GM06990 (cell line): Measurements from ENCODE around the gene MOSMO.

Source experiments
- DNase-seq: peaks from one replicate; pipeline ENCODE4 v3.0.0-alpha.2; 2011; ENCODE audit not compliant: insufficient read length; ENCODE audit errors: extremely low read depth
- H3K27me3 ChIP-seq: replicated peaks from 2 replicates; pipeline ENCODE4 v1.6.0; 2011; ENCODE audit warnings: low read length; ENCODE audit not compliant: control insufficient read depth, insufficient read depth
- H3K36me3 ChIP-seq: 2 replicates; pipeline ENCODE4 v1.5.1; 2011; ENCODE audit warnings: low read length; ENCODE audit not compliant: control insufficient read depth, insufficient read depth
- H3K4me3 ChIP-seq: replicated peaks from 2 replicates; pipeline ENCODE4 v1.5.1; 2011; ENCODE audit warnings: low read depth, mild to moderate bottlenecking, control low read depth, low read length
- TF ChIP-seq, protein P1 (sequence below): IDR thresholded peaks from 2 replicates; pipeline ENCODE4 v1.5.1; 2011; ENCODE audit warnings: low read length, control low read depth, mild to moderate bottlenecking, inconsistent platforms; ENCODE audit not compliant: insufficient read depth, poor library complexity, severe bottlenecking

Gene MOSMO

DNA sequence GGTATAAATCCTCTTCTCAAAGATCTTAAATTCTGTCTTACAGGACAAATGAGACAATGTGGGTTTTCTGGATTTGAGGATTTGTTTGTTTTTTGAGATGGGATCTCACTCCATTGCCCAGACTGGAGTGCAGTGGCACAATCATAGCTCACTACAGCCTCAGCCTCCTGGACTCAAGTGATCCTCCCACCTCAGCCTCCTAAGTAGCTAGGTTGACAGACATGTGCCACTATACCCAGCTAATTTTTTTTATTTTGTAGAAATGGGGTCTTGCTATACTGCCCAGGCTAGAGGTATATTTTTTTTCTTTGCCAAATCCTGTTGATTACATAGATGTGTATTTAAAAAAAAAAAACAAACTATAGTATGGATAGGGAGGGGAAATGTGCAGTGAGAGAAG lies 122.6 kb downstream of the MOSMO start:
- Histone ChIP-seq H3K27me3 (no peaks in the 10 kb centered on the region; the same call in none of the 2 replicates), H3K4me3 (no peak overlapping the region), H3K36me3 (no peaks in the 10 kb centered on the region)
- DNase-seq, result no peak
- TF ChIP-seq, protein P1, sequence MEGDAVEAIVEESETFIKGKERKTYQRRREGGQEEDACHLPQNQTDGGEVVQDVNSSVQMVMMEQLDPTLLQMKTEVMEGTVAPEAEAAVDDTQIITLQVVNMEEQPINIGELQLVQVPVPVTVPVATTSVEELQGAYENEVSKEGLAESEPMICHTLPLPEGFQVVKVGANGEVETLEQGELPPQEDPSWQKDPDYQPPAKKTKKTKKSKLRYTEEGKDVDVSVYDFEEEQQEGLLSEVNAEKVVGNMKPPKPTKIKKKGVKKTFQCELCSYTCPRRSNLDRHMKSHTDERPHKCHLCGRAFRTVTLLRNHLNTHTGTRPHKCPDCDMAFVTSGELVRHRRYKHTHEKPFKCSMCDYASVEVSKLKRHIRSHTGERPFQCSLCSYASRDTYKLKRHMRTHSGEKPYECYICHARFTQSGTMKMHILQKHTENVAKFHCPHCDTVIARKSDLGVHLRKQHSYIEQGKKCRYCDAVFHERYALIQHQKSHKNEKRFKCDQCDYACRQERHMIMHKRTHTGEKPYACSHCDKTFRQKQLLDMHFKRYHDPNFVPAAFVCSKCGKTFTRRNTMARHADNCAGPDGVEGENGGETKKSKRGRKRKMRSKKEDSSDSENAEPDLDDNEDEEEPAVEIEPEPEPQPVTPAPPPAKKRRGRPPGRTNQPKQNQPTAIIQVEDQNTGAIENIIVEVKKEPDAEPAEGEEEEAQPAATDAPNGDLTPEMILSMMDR, result no peak

GRCh38 chr16:22132801-22133200 lies 124.9 kb downstream of the MOSMO start:
- no peak for DNase-seq
- Histone ChIP-seq H3K36me3 (no peaks in the 10 kb centered on the region), H3K4me3 (no peak overlapping the region), H3K27me3 (no peaks in the 10 kb centered on the region; the same call in 1 of the 2 replicates)
- TF ChIP-seq, protein P1, result no peak
